GM12801 (cell line): ENCODE data around the gene PIAS3.

Experiments used
- TF ChIP-seq, protein P1 (sequence below): IDR thresholded peaks from one replicate; pipeline ENCODE4 v1.5.1; 2011; ENCODE audit warnings: control low read depth; ENCODE audit not compliant: insufficient read length; ENCODE audit errors: extremely low read depth

The PIAS3 gene

DNA sequence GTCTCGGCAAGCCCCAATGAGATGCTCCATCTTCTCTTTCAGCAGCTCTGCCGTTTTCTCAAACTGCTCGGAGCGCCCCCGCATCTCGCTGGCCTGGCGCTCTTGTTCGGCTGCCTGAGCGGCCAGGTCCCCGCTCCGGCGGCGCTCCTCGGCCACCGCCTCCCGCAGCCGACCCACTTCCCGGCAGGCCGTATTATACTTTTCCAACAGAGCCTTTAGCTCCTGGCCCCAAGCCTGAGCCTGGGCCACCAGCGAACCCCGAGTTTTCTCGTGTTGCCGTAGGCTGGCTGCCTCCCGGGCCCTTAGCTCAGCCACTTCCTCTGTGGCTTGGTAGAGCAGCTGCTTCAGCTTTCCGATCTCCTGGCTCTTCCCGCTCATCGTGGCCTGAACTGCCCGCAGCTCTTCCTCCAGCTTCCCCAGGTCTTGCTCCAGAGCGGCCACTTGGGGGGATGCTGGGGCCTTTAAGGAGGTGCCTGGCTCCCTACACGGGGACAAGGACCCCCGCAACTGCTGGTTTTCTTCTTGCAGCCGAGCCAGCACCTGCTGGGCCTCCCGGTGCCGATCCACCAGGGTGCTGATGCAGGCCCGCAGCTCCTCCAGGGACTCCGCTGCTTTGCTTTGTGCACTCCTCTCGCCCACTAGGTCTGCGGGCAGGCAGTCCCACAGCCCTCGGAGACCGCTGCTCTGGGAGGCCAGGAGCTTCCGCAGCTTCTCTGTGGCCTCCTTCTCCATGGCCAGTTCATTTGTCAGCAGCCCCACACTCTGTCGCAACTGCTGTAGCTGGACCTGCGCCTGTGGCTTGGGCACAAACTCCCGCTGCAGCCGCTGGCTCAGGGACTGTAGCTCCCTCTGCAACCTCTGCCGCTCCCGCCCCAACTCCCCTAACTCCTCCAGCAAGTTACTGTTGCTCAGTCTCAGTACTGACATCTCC is 13.4 kb upstream of the PIAS3 start:
- TF ChIP-seq, protein P1, sequence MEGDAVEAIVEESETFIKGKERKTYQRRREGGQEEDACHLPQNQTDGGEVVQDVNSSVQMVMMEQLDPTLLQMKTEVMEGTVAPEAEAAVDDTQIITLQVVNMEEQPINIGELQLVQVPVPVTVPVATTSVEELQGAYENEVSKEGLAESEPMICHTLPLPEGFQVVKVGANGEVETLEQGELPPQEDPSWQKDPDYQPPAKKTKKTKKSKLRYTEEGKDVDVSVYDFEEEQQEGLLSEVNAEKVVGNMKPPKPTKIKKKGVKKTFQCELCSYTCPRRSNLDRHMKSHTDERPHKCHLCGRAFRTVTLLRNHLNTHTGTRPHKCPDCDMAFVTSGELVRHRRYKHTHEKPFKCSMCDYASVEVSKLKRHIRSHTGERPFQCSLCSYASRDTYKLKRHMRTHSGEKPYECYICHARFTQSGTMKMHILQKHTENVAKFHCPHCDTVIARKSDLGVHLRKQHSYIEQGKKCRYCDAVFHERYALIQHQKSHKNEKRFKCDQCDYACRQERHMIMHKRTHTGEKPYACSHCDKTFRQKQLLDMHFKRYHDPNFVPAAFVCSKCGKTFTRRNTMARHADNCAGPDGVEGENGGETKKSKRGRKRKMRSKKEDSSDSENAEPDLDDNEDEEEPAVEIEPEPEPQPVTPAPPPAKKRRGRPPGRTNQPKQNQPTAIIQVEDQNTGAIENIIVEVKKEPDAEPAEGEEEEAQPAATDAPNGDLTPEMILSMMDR, result no peak

DNA sequence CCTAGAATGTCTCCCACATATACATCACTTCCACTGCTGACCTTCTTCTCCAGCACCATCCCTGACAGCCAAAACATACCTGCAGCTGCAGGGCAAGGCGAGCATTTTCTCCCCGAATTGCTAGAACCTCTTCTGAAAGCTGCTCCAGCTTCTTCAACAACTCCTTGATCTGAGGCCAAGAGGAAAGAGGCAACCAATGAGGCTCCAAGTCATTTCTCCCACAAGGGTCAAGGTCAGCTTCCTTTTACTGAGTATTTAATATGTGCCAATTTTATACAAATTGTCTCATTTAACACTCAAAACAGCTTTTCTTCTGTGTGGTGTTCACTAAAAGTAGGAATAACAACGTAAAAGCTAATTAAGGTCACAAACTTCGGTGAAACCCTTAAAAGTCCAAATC is 9.4 kb upstream of the PIAS3 start:
- TF ChIP-seq, protein P1, result no peak

DNA sequence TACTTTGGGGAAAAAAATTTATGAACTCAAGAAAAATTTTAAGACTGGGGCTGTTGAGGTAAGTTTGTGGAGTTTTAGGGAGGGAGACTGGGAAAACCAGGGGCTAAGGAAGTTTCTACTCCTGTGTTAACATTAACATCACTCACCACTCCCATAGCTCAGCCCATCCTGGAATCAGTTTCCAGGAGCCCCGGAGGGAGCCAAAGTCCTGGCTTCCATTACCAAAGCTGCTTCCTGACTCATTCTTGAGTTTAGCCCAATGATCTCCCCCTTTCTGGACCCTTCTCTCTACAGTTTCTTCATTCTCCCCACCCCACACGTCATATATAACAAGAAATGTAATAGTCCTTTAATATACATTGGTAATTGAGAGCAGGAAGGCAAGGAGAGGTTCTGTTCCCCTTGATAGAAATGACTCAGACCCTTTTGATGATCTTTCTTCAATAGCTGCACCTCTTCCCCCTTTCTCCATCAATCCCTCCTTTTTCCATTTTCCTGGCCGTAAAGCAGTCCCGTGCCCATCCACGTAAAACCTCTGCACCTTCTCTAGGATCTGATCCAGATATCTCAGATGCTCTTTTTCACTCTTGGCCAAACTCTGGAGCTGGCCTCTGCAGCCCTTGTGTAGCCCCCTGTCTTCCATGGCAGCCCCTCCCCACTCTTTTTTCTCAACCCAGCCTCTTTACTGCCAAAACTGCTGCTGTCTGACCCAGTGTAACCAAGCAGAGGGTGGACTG is 4.6 kb upstream of the PIAS3 start:
- TF ChIP-seq, protein P1, result no peak

DNA sequence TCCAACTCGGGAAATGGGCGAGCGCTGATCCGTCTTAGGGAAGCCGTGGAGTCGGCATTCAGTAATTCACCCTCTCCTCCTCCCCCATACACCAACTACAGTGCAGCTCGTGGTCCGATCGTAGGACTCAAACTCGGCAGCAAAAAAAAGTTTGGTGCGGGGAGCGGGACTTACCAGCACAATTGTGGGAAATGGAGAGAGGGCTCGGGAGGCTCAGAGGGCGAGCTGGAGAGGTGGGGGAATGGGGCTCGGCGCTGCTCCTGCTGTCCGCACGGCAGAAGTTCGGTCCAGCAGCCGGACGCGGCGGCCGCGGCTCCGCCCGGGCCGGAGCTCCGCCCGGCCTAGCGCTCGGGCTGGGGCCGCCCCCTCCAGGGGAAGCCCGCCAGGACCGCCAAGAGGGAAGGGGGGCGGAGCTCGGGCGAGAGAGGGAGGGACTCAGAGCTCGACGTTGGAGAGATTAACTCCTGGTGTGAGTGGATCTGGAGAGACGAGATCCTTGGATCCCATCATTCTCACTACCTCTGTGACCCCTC is 676 bp upstream of the PIAS3 start:
- TF ChIP-seq, protein P1, result no peak

DNA sequence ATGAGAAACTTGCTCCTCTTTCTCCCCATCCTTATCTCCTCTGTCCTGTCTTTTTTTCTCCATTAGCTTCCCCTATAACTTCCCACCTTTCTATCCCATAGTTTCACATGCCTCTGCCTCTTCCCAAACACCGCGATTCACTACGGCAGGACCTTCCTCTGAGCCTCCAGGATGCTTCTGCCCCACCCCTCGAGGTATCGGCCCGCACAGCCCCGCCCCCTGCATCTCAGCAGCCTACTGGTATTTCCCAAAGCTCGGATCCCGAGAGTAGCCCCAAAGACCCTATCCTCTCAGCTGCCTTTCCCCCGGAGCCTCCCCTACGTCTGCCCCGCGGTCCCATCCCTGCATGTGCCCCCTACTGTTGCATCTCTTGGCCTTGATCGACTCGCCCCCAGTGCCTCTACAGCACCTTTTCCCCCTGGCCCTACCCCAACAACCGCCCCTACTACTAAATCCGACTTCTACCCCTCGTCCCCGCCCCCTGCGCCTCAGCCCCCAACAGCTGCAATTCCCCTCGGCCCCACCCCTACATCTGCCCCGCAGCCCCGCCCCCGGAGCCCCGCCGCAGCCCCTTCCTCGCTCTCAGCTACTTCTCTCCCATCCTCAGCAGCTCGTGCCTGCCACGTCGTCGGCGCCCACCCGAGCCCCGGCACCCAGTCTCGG is 512 bp downstream of the PIAS3 start:
- TF ChIP-seq, protein P1, result no peak

DNA sequence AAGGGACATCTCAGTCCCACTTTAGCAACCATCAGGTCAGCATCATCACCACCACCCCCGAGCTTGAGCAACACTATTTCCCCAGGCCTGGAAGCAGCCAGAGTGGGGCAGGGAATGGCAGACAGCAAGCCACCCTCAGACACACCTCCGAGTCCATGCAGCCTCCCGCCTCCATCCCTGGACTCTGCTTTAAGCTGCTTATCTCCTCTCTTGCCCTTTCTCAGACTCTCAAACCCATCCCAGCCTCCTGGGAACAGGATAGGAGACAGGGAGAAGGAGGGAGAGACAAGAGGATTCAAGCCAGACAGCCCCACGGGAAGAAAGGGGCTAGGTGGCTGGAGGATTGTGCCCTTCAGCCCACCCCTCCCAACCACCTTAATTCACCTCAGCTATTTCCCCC is 1.7 kb downstream of the PIAS3 start:
- TF ChIP-seq, protein P1, result no peak
